Measurements from ENCODE around the gene COL15A1.

Gene COL15A1

GRCh38 chr9:98916660-98917059, 27.0 kb upstream of the COL15A1 start:
- DNase-seq (ENCODE audit: low read depth) = no peak

- DNase-seq (ENCODE audit: low read depth) = no peak
These were observed 25.8 kb upstream of the COL15A1 start for GRCh38 chr9:98917746-98918487.

- DNase-seq (ENCODE audit: low read depth) = no peak
These were observed 22.0 kb upstream of the COL15A1 start for GRCh38 chr9:98921732-98922131.

GRCh38 chr9:98922721-98923435, 20.8 kb upstream of the COL15A1 start:
- no peak for DNase-seq (ENCODE audit: low read depth)

DNA sequence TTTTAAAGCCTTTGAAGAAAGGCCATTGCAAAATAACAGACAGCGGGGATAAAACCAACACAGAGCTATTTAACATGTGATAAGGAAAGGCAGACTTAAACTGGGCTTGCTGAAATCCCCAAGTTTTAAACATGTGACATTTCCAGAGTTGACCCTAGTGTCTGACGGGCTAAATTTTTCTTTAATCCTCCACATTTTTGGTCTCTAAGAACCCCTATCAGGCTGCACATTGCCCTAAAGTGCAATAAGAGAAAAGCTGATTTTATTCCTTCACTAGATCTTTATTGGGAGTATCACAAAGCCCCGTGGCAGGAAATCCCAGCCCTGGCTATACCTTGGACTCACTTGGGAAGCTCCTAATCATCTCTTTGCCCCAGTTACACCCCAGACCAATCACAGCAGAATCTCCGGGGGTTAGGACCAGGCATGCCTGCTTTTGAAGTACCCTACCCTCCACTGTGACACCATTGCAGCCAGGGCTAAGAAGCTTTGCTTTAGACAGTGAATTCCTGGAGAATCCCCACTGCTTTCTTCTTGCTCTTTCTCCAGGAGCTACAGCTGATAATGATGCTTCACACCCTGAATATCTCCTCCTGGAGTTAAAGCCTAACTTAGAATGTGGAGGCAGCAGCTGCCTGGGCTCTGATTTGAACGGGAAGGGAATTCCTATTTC, 20.1 kb upstream of the COL15A1 start:
- DNase-seq (ENCODE audit: low read depth) = no peak

DNA sequence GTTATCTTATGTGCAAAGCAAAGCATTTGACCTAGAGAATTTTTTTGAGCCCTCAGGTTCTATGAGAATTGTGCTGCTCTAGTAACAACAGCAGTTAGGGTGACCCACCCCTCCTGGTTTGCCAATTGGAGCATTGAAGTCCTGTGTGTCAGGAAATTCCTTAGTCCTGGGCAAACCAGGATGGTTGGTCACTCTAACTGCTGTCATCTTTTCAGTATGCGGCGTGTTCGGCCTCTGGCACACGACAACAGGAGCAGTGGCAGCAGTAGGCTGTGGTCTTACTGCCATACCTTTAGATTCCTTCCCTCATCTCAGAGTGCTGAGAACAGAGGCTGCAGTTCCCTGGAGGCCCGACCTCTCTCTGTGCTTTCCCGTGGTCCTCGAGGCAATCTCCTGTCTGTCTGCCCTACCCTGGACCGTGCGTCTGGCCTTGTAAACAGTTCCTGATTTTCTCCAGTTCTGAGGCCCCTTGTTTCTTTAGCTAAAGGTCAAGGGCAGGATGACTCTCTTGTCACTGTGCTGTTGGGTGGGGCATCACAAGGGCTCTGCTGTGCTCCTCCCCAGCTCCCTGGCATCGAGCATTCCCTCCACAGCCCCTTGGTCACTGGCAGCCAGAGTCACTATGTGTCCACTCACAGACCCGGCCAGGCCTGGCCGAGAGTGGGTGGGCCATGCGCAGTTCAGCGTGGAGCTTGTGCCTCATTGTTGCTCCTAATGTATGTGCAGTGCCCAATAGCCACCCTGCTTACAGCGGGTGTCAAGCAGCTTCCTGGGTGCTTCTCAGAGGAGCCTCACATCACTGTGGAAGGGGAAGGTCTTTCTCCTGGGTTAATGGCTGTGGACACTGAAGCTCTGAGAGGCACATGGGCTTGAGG, 18.5 kb upstream of the COL15A1 start:
- no peak for DNase-seq (ENCODE audit: low read depth)

GRCh38 chr9:98925956-98926355, 17.8 kb upstream of the COL15A1 start:
- no peak for DNase-seq (ENCODE audit: low read depth)

DNA sequence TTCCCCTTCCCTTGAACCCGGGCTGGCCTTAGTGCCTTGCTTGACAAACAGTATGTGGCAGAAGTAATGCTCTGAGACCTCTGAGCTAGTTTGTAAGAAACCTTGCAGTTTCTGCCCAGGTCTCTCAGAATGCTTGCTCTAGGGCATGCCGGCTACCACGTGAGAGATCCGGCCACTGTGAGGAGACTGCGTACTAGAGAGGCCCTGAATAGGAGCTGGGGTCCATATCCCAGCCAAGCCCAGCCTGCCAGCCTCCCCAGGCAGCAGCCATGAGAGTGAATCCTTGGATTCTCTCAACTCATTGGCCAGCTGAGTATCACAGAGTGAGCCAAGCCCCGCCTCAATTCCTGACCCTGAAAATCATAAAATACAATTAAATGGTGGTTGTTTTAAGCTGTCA, 16.0 kb upstream of the COL15A1 start:
- DNase-seq (ENCODE audit: low read depth) = no peak

GRCh38 chr9:98929071-98929470, 14.6 kb upstream of the COL15A1 start:
- DNase-seq (ENCODE audit: low read depth) = no peak

- no peak for DNase-seq (ENCODE audit: low read depth)
These were observed 13.8 kb upstream of the COL15A1 start for GRCh38 chr9:98929895-98930341.

DNA sequence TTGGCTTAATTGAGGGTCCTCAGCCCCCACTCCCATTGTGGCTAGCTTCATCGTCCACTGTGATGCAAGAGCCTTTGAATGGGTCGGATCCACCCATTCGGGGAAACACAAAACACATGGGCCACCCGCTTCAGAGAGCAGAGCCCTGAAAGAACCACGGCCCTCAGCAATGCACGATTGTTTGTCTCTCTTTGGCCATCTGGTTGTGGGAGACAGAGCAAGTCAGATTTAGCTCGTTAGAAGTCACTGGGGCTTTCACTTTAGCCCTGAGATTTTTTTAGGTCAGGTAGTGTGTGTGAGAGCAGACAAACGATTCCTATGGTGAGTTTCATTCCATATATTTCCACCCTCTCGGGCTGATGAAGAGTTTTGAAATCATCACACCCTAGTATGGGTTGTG, 12.9 kb upstream of the COL15A1 start:
- no peak for DNase-seq (ENCODE audit: low read depth)

DNA sequence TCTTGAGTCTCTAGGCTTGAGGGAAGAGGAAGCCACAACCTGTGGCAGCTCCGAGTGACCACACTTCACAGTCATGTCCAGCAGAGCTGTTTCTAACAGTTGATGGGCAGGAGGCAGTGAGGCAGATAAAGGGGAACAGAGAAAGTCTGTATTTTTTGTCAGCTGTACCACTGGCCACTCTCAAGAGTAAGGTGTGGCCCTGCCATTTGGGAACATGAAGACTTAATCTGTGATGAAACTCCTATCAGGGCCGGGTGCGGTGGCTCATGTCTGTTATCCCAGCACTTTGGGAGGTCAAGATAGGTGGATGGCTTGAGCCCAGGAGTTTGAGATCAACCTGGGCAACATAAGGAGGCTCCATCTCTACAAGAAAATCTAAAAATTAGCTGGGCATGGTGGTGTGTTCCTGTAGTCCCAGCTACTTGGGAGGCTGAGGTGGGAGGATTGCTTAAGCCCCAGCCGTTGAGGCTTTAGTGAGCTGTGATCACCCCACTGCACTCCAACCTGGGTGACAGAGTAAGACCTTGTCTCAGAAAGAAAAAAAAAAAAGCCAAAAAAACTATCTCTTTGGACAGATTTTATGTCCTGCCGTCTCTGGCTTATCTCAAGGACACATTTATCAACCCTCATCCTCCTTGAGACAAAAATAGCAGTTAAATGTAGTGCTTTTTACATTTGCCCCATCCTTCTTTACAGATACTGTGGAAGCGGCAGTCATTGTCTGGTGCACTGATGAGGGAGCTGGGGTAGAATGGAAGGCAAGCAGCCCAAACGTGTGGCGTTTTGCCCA, 11.9 kb upstream of the COL15A1 start:
- no peak for DNase-seq (ENCODE audit: low read depth)

GRCh38 chr9:98933185-98933584, 10.5 kb upstream of the COL15A1 start:
- DNase-seq (ENCODE audit: low read depth) = no peak

GRCh38 chr9:98933890-98934289, 9.8 kb upstream of the COL15A1 start:
- no peak for DNase-seq (ENCODE audit: low read depth)

DNA sequence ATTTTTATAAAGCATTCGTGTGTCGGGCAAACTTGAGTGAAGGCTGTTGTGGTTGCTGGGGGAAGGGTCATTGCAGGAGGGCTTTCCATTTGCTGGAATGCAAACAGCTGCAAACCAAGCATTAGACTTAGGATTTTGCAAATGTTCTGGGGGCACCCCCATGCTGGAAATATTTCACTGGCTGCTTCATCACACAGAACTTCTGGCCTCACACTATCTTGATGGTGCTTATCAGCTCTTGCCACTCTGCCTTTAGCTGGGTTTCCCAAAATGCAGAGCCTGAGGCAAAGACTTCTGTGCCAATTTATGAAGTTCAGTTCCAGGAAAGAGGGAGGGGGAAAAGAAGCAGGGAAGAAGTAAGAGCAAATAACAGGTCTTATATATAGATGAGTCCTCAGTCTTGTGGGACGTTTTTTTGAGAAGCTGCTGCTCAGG, 8.6 kb upstream of the COL15A1 start:
- DNase-seq (ENCODE audit: low read depth) = no peak

GRCh38 chr9:98940276-98940675, 3.4 kb upstream of the COL15A1 start:
- no peak for DNase-seq (ENCODE audit: low read depth)

DNA sequence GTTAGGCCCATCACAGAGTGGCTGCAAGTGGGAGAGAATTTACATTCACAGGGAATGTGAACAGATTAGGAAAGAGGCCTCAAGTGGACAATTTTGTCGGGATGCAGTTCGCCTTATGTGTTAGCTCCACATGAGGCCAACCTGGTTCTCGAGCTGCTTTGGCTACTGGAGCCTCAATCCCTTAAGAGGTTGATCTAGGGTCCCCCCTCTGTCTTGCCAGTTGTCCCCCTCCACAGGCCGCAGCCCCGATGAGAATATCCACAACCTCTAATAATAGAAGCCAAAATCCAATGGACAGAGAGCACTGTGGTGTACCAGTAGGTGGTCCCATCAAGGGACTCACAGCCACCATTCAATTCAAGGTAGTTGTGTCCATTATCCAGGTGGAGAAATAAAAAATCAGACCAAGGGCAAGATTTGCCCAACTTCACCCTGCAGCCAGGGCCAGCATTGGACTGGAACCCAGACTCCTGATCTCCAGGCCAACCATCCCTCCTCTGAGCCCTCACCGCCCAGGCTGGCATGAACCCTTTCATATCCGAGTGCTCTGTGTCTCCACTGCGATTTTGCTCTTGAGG, 1.7 kb upstream of the COL15A1 start:
- no peak for DNase-seq (ENCODE audit: low read depth)

- no peak for DNase-seq (ENCODE audit: low read depth)
These were observed 613 bp upstream of the COL15A1 start for GRCh38 chr9:98942906-98943681.

DNA sequence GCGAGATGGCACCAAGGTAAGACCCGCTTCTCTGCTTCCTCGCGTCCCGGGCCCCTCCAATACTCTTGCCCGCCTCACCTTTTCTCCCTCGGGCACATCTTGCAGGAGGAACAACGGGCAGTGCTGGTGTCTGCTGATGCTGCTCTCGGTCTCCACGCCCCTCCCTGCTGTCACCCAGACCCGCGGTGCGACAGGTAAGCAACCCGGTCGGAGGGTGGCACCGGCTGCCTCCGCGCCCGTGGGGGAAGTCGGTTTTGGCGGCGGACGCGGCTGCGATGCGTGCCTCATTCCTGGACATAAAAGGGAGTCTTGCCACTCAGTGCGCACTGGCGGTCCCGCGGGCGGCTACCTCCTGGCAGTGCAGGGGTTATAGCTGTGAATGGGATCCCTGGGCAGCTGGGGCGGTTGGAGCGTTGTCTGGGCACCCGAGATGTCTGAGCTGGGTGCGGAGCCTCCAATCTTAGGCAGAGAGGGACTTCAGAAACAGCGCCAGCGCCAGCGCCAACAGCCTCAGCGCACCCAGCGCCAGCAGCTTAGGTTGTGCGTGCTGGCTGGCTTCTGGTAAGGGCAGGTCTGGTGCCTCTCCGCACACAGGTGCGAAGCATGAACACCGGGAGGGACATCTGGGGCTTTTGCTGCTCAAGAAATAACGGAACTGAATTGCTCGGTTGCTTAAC, 488 bp downstream of the COL15A1 start:
- DNase-seq (ENCODE audit: low read depth) = no peak

GRCh38 chr9:98944734-98945074, 997 bp downstream of the COL15A1 start:
- DNase-seq (ENCODE audit: low read depth) = no peak
